Sigmoid colon (tissue), 4 donors: ENCODE measurements around the gene PSORS1C1.

ENCODE experiments used
- EP300 ChIP-seq, 4 donors: sonication (generic); formaldehyde crosslinking; IDR thresholded peaks; one replicate each; pipeline ENCODE4 v1.6.1; 2017; ENCODE audit warnings: antibody characterized with exemption in 4 of 4
- POLR2A ChIP-seq, 2 donors: fragments of 450-650 bp; IDR thresholded peaks; one replicate each; pipeline ENCODE4 v1.6.1; 2016; ENCODE audit warnings: antibody characterized with exemption in 2 of 2, mild to moderate bottlenecking in 2 of 2, moderate library complexity in 2 of 2
- TF ChIP-seq, protein P1 (sequence below), 4 experiments: fragments of 450-650 bp in 3 of 4; fragments of 200-600 bp in 1 of 4; IDR thresholded peaks; one replicate each; pipeline ENCODE4 v1.5.1; 2016 to 2019; ENCODE audit warnings: antibody characterized with exemption in 4 of 4, mild to moderate bottlenecking in 3 of 4, moderate library complexity in 2 of 4

DNA sequence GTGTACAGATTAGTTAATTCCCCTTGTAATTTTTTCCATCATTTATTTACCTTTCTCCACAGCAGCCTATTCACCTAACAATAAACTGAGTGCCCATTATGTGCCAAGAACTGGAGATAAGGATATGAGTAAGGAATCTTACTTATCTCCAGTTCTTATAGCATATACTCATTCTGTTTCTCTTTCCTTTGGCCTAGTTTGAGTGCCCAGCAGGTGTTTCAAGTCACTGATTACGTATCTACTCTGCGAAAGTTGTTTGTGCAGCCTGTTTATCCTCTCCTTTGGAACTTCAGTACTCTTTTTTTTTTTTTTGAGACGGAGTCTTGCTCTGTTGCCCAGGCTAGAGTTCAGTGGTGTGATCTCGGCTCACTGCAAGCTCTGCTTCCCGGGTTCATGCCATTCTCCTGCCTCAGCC is 73.2 kb downstream of the PSORS1C1 start:
- TF ChIP-seq, protein P1, sequence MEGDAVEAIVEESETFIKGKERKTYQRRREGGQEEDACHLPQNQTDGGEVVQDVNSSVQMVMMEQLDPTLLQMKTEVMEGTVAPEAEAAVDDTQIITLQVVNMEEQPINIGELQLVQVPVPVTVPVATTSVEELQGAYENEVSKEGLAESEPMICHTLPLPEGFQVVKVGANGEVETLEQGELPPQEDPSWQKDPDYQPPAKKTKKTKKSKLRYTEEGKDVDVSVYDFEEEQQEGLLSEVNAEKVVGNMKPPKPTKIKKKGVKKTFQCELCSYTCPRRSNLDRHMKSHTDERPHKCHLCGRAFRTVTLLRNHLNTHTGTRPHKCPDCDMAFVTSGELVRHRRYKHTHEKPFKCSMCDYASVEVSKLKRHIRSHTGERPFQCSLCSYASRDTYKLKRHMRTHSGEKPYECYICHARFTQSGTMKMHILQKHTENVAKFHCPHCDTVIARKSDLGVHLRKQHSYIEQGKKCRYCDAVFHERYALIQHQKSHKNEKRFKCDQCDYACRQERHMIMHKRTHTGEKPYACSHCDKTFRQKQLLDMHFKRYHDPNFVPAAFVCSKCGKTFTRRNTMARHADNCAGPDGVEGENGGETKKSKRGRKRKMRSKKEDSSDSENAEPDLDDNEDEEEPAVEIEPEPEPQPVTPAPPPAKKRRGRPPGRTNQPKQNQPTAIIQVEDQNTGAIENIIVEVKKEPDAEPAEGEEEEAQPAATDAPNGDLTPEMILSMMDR (IDR thresholded peaks at IDR 0.05), result no peak
- TF ChIP-seq EP300 (IDR thresholded peaks at IDR 0.05), result no peak
- TF ChIP-seq POLR2A (IDR thresholded peaks at IDR 0.05), result no peak
